Sigmoid colon (tissue), 7 donors: ENCODE measurements around the gene CD83. TPM values are rescaled to one million over a fixed set of nuclear protein-coding genes. Genes with fewer than 3 reads are reported as not detected.

Experiments used
- DNase-seq: peaks from one replicate; pipeline ENCODE4 v3.0.0-alpha.2; 2019
- H3K27ac ChIP-seq, 4 donors: fragments of 200-600 bp; sonication (generic); one replicate each; pipeline ENCODE4 v1.5.1; 2016 to 2019; ENCODE audit warnings: mild to moderate bottlenecking in 1 of 4
- H3K27me3 ChIP-seq, 3 donors: fragments of 200-600 bp; sonication (generic); one replicate each; pipeline ENCODE4 v1.5.1; 2019; ENCODE audit warnings: mild to moderate bottlenecking in 1 of 3
- H3K36me3 ChIP-seq, 4 donors: fragments of 200-600 bp; sonication (generic); one replicate each; pipeline ENCODE4 v1.5.1; 2016 to 2019
- H3K4me1 ChIP-seq, 4 donors: fragments of 200-600 bp; sonication (generic); one replicate each; pipeline ENCODE4 v1.5.1; 2017 to 2019
- H3K4me3 ChIP-seq, 4 donors: fragments of 200-600 bp; sonication (generic); one replicate each; pipeline ENCODE4 v1.5.1; 2017 to 2019; ENCODE audit warnings: mild to moderate bottlenecking in 2 of 4, moderate library complexity in 1 of 4
- H3K9me3 ChIP-seq, 4 donors: fragments of 200-600 bp in 3 of 4; sonication (generic) in 3 of 4; one replicate each; pipeline versions ENCODE4 v1.5.1 to v1.6.1; 2013 to 2019
- CTCF ChIP-seq, 4 experiments: fragments of 450-650 bp in 3 of 4; fragments of 200-600 bp in 1 of 4; IDR thresholded peaks; one replicate each; pipeline ENCODE4 v1.5.1; 2016 to 2019; ENCODE audit warnings: antibody characterized with exemption in 4 of 4, mild to moderate bottlenecking in 3 of 4, moderate library complexity in 2 of 4
- EP300 ChIP-seq, 4 donors: sonication (generic); formaldehyde crosslinking; IDR thresholded peaks; one replicate each; pipeline ENCODE4 v1.6.1; 2017; ENCODE audit warnings: antibody characterized with exemption in 4 of 4
- POLR2A ChIP-seq, 2 donors: fragments of 450-650 bp; IDR thresholded peaks; one replicate each; pipeline ENCODE4 v1.6.1; 2016; ENCODE audit warnings: antibody characterized with exemption in 2 of 2, mild to moderate bottlenecking in 2 of 2, moderate library complexity in 2 of 2
- POLR2AphosphoS5 ChIP-seq, 4 donors: sonication (generic); formaldehyde crosslinking; IDR thresholded peaks; one replicate each; pipeline ENCODE4 v1.6.1; 2017; ENCODE audit warnings: antibody characterized with exemption in 4 of 4
- WGBS, 2 donors: extraction: QIAGEN DNeasy Blood & Tissue Kit; methylation state at CpG; one replicate each; pipeline ENCODE4 v1.1.7; 2013; 5-methylcytosine and 5-hydroxymethylcytosine counted together
- intact Hi-C: fragments of 100-400 bp; cut with DNase I; formaldehyde crosslinking; loops from one replicate; pipeline ENCODE4 v1.15.1; 2023
- polyA plus RNA-seq, 3 donors: library from polyadenylated mRNA; stranded (reverse); fragments of 200-250 nt; gene quantifications; one replicate each; pipeline ENCODE4 v1.2.3, GENCODE V29; 2013
- total RNA-seq, 4 donors: library from RNA; depleted of rRNA; stranded (reverse); fragments of >200 nt; gene quantifications; one replicate each; pipeline ENCODE4 v1.1.0, GENCODE V29; 2016
- donor health status: healthy with polysubstance abuse.
- donor health status: Bipolar disorder and iron deficiency.
- donor health status: healthy.

Gene CD83
- total and polyA plus RNA-seq, 7 donors, result 0.60 to 16.0 (median 1.6) TPM

GRCh38 chr6:14083751-14084150 is 33.8 kb upstream of the CD83 start:
- Histone ChIP-seq H3K27ac (no peak overlapping the region), H3K4me3 (no peak overlapping the region), H3K27me3 (no peaks in the 10 kb centered on the region), H3K36me3 (no peaks in the 10 kb centered on the region), H3K4me1 (no peaks in the 10 kb centered on the region), H3K9me3 (no peaks in the 10 kb centered on the region)
- 84 to 86% methylated on average over 3 of the region's 3 CpGs for WGBS, 2 donors
- intact Hi-C loops, result no loop called here
- no peak for TF ChIP-seq EP300 (IDR thresholded peaks at IDR 0.05)
- TF ChIP-seq POLR2AphosphoS5 (IDR thresholded peaks at IDR 0.05), result no peak
- no peak for TF ChIP-seq CTCF (IDR thresholded peaks at IDR 0.05)
- TF ChIP-seq POLR2A (IDR thresholded peaks at IDR 0.05), result no peak
- DNase-seq, result no peak

GRCh38 chr6:14084388-14084787 is 33.2 kb upstream of the CD83 start:
- Histone ChIP-seq H3K27ac (no peak overlapping the region), H3K4me1 (no peaks in the 10 kb centered on the region), H3K27me3 (no peaks in the 10 kb centered on the region), H3K4me3 (no peak overlapping the region), H3K9me3 (no peaks in the 10 kb centered on the region), H3K36me3 (no peaks in the 10 kb centered on the region)
- intact Hi-C loops, result no loop called here
- no peak for TF ChIP-seq CTCF (IDR thresholded peaks at IDR 0.05)
- no peak for TF ChIP-seq POLR2AphosphoS5 (IDR thresholded peaks at IDR 0.05)
- no peak for TF ChIP-seq POLR2A (IDR thresholded peaks at IDR 0.05)
- TF ChIP-seq EP300 (IDR thresholded peaks at IDR 0.05), result no peak
- no peak for DNase-seq
- WGBS, 2 donors, result 92 to 96% methylated on average over 11 of the region's 11 CpGs

GRCh38 chr6:14085176-14085787 is 32.3 kb upstream of the CD83 start:
- TF ChIP-seq CTCF (IDR thresholded peaks at IDR 0.05) (no peak), POLR2A (IDR thresholded peaks at IDR 0.05) (no peak), EP300 (IDR thresholded peaks at IDR 0.05) (no peak), POLR2AphosphoS5 (IDR thresholded peaks at IDR 0.05) (no peak)
- no peaks in the 10 kb centered on the region for H3K4me1 ChIP-seq
- intact Hi-C loops, result no loop called here
- WGBS, 2 donors, result 80 to 93% methylated on average over 5 of the region's 5 CpGs
- no peaks in the 10 kb centered on the region for H3K27me3 ChIP-seq
- H3K27ac ChIP-seq, result no peak overlapping the region
- no peak for DNase-seq
- H3K9me3 ChIP-seq, result no peaks in the 10 kb centered on the region
- no peaks in the 10 kb centered on the region for H3K36me3 ChIP-seq
- H3K4me3 ChIP-seq, result no peak overlapping the region

GRCh38 chr6:14086701-14087100 is 30.9 kb upstream of the CD83 start:
- Histone ChIP-seq H3K36me3 (no peaks in the 10 kb centered on the region), H3K4me3 (no peak overlapping the region), H3K27ac (no peak overlapping the region), H3K9me3 (no peaks in the 10 kb centered on the region), H3K4me1 (no peaks in the 10 kb centered on the region), H3K27me3 (no peaks in the 10 kb centered on the region)
- 69 to 77% methylated on average over 1 of the region's 1 CpG for WGBS, 2 donors
- intact Hi-C loops, result no loop called here
- no peak for DNase-seq
- no peak for TF ChIP-seq EP300 (IDR thresholded peaks at IDR 0.05)
- TF ChIP-seq POLR2A (IDR thresholded peaks at IDR 0.05), result no peak
- TF ChIP-seq POLR2AphosphoS5 (IDR thresholded peaks at IDR 0.05), result no peak
- no peak for TF ChIP-seq CTCF (IDR thresholded peaks at IDR 0.05)
